ENCODE results near the gene UBE4A.

- TF ChIP-seq ATF7 (IDR thresholded peaks at IDR 0.05; ENCODE audit: low read depth) (no peak), NRF1 (conservative IDR thresholded peaks at IDR 0.05; ENCODE audit: low read depth, low read length) (no peak), POLR2A (IDR thresholded peaks at IDR 0.05; ENCODE audit: low read depth, low read length) (no peak), POLR2AphosphoS5 (IDR thresholded peaks at IDR 0.05; ENCODE audit: low read length) (no peak), USF1 (IDR thresholded peaks at IDR 0.05; ENCODE audit: borderline replicate concordance, extremely low read length, insufficient read depth, low read depth, low read length) (no peak)
- TF ChIP-seq, protein P1, sequence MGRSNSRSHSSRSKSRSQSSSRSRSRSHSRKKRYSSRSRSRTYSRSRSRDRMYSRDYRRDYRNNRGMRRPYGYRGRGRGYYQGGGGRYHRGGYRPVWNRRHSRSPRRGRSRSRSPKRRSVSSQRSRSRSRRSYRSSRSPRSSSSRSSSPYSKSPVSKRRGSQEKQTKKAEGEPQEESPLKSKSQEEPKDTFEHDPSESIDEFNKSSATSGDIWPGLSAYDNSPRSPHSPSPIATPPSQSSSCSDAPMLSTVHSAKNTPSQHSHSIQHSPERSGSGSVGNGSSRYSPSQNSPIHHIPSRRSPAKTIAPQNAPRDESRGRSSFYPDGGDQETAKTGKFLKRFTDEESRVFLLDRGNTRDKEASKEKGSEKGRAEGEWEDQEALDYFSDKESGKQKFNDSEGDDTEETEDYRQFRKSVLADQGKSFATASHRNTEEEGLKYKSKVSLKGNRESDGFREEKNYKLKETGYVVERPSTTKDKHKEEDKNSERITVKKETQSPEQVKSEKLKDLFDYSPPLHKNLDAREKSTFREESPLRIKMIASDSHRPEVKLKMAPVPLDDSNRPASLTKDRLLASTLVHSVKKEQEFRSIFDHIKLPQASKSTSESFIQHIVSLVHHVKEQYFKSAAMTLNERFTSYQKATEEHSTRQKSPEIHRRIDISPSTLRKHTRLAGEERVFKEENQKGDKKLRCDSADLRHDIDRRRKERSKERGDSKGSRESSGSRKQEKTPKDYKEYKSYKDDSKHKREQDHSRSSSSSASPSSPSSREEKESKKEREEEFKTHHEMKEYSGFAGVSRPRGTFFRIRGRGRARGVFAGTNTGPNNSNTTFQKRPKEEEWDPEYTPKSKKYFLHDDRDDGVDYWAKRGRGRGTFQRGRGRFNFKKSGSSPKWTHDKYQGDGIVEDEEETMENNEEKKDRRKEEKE (IDR thresholded peaks at IDR 0.05) = no peak
Measured at GRCh38 chr11:118415739-118416068, 56.3 kb downstream of the UBE4A start.
